Frontal cortex (tissue), 4 donors: ENCODE measurements around the gene CBX8. TPM values are rescaled to one million over a fixed set of nuclear protein-coding genes. Genes with fewer than 3 reads are reported as not detected.

ENCODE experiments used
- DNase-seq, 2 donors: peaks; one replicate each; pipeline ENCODE4 v3.0.0; 2012; ENCODE audit warnings: low spot score in 2 of 2
- FAIRE-seq: peaks from 2 replicates; lab custom pipeline; 2012; peaks lifted over from hg19 to GRCh38; lab: Jason Lieb, UNC
- total RNA-seq: library from RNA; depleted of rRNA; stranded (reverse); fragments of >200 nt; gene quantifications from one replicate; pipeline ENCODE4 v1.2.3, GENCODE V29; 2014
- donor health status: control.
- donor health status: control.
- donor health status: control.

Gene CBX8
- total RNA-seq, 1 donor from 2014 or later, result 7.7 TPM

DNA sequence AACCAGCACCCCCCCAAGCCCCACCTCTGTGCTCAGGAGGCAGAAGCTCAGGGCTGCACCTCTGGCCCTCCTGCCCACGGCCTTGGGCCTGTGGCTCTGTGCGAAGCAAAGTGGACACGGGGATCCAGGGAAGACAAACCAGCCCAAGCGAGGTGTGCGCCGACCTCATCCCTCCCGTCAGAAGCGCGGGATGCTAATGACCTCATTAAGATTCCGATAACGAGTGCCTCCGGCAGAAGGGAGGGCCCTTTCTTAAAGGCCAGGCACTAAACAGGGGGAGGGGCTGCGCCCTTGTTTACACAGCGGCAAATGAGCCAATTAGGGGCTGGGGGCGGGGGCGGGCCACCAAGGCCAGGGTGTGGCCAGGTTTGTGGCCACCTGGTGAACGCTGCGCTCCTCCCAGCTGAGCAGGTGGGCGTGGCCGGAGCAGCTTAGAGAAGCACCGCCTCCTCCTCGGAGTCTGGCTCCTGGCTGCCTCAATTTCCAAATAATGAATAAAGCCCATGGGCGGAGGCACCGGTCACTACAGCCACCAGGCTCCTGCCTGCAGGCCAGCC is 39.2 kb upstream of the CBX8 start:
- no peak for FAIRE-seq
- DNase-seq, result no peak

DNA sequence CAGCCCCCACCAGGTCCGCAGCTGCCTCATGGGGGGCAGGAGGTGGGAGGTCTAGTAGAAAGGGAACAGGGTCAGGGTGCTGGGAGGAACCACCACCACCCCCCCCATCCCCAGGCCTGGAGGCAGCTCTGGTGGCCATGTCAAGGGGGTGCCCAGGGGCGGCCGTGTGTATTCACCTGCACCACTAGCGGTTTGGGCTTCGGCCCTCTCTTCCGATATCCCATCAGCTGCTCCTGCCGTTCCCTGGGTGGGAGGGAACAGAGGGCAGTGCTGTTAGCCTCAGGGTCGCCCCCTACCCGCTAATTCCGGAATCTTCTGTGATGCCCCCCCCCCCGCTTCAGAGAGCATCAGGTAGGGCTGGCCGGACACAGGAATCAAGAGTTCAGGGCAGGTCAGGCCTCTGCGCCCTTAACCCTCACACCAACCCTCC is 38.6 kb upstream of the CBX8 start:
- DNase-seq, result no peak

DNA sequence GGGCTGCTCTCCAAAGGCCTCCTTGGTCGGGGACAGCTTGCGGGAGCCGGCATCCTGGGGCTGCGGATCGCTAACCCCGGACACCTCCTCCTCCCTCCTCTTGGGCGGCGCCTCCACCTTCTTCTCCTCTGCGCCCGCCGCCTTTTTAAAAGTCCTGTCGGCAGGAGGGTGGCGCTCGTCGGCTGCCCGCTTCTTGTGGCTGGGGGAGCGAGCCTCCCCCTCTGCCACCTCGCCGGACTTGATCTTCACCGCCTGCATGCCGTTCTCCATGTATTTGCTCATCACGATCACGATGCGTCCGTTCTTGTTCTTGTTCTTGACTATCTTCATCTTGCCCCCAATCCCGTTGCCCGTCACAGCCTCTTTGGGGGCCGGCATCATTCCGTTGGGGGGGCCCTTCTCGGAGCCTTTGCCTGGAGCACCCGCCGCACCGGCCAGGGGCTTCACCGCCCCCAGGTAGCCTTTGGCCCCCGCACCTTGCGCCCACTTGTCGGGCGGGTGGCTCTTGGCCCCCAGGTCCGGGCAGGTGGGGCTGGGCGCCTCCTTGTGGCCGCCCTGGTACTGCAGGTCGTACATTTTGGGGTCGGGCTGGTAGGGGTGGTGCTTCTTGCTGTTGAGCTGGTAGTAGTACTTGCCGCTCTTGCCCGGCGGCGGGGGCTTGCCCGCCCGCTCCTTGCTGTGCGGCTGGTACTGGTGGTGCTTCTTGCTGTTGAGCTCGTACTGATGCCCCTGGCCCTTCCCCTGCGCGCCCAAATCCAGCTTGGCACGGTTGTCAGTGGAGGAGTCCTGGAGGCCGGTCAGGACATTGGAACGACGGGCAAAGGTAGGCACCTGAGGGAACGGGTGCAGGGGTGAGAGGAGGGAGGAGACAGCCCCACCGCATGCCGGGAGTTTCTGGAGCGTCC is 37.9 kb upstream of the CBX8 start:
- FAIRE-seq (no peak), DNase-seq (no peak)

More for the DNA sequence above, 38.6 kb upstream of the CBX8 start:
- no peak for FAIRE-seq

DNA sequence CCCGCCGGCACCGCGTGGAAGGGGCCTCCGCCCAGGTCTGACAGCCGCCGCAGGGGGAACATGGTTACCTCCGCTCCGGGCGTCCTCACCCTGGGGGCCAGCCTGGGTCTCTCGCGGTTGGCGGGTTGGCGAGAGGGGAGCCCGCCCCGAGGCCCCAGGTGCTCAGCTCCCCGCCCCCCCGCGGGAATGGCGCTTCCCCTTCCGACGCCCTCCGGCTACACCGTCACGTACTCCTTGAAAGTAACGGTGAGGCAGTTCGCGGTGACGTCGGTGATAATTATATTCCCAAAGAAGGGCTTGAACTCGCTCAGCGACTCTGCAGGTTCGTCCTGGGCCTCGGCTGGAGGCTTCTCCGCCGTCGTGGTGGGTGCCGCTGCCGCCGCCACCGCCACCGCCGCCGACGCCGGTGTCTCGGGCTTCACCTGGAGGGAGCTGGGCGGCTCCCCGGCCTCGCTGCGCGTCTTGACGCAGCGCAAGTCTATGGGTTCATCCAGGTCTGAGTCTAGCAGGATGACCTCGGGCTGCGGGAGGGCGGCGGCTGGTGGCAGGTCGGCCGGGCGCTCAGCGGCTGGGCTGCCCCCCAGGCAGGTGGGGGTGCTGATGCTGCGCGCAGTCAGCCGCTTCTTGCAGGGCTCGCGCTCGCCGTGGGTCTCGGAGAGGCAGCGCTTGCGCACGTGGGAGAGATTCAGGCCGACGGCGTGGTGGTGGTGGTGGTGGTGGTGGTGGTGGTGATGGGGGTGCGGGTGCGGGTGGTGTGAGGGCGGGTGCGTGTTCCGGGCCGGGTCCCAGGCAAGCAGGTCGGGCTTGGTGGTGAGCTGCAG is 37.1 kb upstream of the CBX8 start:
- FAIRE-seq (no peak), DNase-seq (no peak)

DNA sequence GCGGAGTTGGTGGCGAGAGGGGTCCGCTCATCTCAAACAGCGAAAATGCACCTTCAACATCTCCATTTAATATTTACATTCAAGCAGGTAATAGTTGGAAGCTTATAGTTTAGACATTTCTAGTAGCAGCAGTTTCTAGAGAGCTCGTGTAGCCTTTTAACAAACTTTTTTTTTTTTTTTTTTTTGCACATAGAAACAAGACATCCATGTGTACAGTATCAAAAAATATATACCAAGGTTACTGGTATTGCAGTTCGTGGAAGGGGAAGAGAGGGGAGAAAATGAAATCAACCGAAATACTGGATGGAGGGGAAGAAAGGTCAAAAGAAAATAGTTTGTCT is 36.2 kb upstream of the CBX8 start:
- no peak for FAIRE-seq
- DNase-seq, result no peak

DNA sequence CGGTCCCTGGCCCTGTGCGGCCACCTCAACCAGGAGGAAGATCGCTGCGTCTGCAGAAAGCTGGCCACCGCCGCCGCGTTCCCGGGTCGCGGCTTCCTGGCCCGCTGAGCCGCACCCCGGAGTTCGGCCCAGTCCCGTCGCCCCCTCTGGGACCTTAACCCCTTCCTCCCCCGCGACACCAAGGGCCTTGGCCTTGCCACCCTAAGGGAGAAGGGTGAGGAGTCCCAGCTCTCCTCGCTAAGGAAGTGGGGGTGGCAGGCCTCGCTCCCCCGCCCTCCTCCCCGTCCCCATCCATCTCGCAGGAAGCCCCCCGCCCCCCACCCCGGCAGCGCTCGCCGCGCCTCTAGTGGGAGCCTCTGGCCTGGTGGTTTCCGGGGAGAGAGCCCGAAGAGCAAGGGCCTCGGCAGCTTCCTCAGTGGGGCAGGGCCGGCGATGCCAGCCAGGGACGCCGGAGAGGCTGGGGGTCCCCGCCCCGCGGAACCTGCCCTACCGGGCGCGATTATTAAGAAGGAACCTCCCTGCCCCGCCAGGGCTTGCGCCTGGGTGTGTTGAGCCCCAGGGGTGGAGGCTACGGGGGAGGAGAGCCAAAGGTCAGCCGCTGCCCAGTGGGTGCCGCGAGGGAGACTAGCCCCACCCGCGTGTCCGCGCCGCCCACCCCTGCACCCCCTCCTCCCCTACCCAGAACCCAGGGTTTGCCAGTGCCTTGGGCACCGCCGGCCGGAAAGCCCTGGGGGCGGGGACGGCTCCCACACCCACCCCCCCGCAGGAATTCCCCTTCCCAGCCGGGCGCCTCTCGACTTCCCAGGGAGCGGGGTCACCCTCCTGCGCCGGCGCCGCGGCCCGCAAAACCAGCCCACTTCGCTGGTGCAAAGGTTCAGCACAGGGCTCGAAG is 35.6 kb upstream of the CBX8 start:
- no peak for FAIRE-seq

DNA sequence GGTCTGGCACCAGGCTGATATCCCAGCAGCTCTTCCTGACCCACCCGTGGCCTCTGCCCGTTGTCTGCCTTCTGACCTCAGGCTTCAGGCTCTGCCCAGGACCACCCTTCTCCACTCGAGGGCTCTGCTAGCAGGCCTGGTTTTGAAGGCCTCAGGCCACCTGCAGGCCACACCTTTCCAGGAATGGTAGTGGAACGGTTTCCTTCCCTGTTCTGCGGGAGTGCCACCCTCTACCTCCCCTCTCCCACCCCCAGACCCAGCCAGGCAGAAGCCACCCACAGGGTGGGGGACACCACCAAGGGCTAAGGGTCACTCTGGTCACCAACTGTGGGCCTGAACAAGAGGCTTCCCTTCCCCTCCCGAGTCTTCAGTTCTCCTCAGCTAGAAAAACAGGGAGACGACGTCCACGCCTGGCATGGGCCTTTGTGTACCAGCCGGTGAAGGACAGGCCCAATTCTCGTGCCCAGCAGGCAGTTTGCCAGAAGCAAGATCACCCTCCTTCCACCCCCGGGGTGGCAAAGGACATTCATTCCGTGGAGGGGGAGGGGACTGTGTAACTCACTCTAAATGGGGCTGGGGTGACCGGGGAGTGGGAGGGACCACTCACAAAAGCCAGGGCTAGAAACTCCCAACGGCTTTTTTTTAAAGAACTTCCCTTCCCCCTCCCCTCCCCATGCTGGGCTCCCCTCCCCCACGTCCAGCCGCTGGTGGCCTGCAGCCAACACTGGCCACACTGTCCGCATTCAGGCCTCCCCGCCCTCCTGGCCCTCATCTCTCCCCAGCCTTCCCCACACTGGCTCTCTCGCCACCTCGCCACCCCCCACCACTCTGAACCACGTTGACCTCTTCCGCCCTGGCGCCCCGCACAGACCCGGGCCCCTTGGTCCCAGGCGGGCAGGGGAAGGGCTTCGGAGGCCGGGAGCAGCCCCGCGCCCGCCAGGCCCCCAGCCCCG is 34.7 kb upstream of the CBX8 start:
- FAIRE-seq, result no peak
- peak; percentile 83 to 91 for DNase-seq

More for the DNA sequence above, 35.6 kb upstream of the CBX8 start:
- peak in 1 of 2 donors; percentile 56 for DNase-seq

DNA sequence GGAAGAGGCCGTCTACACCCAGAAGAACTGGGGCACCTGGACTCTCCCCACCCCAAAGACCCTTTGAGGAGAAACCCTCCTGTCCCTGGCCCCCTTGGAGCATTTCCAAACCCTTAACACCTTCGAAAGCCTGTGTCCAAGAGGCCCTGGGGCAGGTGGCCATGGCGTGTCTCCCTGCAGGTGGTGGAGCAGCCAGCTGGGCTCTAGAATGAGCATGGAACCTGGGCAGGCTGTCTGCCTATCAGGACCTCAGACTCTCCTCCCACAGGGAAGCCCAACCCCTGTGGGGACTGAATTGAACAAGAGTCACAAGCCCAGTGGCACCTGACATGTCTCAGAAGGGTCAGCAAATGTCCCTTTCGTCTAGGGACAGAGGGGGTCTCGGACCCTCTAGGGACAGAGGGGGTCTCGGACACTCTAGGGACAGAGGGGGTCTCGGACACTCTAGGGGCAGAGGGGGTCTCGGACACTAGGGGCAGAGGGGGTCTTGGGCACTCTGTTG is 33.9 kb upstream of the CBX8 start:
- no peak for DNase-seq
- FAIRE-seq, result no peak

DNA sequence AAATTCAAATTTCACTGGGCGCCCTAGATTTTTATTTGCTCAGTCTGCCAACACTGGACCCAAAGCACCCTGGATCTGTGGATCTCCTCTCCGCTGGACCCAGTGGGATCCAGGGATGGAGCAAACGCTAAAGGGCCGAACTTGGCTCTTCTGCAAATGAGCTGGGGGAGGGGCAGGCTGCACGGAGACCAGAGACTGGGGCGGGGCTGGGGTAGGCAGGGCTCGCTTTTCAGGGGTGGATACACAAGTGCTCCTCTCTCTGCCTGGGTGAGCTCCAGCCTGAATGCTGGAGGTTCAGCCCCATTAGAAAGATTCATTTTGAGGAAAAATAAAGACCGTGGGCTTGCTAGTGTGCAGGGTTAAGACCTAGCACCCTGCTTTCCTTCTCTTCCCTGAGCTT is 33.4 kb upstream of the CBX8 start:
- FAIRE-seq (no peak), DNase-seq (no peak)

DNA sequence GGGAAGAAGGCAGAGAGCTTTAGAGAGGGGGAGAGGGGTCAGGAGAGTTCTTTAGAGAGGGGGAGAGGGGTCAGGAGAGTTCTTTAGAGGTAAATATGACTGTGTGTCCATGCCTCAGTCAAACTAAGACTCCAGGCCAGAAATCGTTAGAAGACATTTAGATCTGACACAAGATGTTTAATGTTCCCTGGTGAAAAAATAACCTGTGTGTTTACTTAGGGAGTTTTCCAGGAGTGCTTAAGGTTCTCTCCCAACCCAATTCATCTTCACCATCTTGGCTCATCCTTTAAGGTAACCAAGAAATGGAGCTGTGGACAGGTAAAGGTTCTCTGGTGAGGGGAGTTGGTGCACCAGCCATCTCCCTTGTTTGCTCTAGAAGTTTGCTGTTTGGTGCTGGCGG is 32.6 kb upstream of the CBX8 start:
- no peak for FAIRE-seq
- DNase-seq, result no peak

DNA sequence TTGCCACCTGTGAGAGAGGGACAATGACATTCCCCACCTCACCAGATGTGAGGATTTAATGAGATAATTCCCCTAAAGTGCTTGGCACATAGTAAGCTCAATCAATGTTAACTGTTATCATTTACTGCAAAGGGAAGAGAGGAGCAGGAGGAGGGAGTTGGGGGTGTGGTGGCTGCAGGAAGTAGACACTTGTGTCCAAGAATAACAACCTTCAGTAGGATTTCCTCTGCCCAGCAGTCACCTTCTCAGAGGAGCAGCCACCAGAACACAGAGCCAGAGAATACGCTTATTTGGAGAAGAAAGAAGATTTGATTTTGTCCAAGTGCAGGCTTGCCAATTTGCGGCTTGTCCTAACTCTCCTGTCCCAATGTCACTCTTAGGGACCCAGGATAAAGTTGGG is 32.1 kb upstream of the CBX8 start:
- FAIRE-seq, result no peak
- DNase-seq, result no peak

DNA sequence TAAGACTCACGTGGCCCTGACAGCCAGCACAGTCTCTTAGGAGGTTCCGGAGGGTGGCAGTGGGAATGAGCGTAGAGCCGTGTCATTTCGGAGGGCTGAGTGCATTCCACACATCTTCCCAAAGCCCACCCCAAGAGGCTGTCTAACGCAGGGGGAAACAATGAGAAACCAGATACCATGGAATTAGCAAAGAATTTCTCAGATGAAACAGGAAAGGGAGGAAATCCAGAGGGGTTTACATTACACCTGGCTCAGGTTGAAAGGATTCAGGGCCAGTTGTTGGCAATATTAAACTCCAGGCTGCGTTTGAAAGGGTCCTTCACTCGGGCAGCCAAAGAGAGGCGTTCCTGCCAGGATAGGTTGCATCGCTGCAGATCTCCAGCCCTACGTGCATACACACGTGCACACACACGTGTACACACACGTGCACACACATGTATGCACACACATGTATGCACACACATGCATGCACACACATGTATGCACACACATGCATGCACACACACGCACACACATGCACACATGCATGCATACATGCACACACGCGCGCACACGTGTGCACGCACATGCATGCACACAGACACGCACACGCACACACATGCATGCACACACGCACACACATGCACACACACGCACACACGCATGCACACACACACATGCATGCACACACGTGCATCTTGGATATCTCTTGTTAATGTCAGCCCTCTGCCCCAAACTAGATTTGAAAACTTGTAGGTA is 30.1 kb upstream of the CBX8 start:
- DNase-seq, result no peak
- no peak for FAIRE-seq

DNA sequence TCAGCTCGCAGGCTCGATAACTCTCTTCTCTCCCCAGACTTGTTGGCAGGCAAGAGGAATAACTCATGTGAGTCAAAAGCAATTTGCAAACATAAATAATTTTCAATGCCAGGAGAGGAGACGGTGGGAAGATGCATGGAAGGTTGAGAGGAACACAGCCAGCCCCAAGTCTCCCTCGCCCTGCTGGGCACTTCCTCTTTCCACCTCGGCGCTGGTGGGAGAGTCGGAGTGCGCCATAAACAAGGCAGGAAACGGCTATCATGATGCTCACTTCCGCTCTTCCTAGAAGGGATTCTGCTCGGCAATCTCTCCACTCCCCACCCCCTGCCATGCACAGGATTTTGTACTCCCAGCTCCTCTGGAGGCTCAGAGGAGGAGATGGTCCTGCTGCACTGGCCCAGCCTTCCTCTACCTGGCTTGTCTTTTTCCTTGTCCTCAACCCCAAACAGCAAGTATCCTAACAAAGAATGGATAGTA is 29.4 kb upstream of the CBX8 start:
- no peak for FAIRE-seq
- DNase-seq, result no peak

DNA sequence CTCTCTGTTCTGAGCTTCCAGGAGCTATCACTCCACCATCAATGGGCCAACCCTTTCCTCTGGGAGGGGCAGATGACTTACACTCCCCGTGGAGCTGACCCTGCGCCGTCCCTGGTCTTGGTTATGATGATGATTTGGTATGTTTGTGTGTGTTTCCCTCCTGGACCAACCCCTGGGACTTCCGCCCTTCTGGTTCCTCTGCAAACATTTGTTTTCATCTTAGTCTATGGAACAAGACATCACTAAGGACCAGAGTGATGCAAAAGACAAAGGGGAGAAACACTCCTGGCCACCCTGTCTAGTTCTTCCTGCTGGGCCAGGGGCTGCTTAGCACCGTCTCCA is 28.7 kb upstream of the CBX8 start:
- no peak for DNase-seq
- FAIRE-seq, result no peak

DNA sequence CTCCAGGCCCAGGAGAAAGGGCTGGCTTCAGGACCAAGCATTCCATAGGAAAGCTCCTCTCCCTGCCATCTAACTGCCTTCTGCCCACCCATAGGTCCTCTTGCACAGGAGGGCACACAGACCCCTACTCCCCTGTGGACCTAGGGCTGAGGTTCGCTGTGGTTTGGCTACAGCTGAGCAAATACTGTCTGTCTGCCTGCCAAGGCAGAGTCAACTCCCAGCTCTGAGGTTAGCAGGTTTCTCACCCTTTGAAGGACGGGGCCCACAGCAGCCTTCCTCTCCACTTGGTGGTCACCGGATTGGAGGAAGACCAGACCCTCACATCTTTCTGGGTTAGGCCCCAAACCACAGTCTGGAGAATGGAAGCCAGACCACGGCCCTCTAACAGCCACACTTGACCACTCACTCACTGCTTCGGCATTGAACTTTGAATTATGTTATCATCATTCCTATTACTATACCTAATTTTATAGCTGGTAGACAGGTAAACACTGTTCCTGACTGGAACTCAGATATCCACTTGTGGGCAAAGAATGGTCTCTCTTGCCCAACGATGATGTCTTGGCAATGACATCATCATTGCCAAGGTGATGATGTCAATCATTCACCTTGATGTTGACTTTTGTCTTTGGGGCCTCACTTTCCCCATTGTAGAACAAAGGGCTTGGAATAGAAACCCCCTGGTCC is 28.2 kb upstream of the CBX8 start:
- FAIRE-seq, result no peak

DNA sequence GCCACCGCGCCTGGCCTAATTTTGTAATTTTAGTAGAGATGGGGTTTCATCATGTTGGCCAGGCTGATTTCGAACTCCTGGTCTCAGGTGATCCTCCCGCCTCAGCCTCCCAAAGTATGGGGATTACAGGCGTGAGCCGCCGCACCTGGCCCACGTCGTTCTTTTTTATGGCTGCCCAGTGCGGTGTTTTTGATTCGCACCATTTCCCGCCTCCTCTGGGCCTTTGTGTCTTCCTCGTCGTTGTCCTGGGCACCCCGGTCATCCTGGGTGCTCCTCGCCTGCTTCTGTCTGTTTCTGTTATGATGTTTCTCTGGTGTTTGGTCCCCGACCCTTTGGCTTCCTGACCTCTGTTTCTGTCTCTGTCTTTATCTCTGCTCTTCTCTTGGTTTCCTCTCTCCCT is 27.4 kb upstream of the CBX8 start:
- DNase-seq (no peak), FAIRE-seq (no peak)

More for the DNA sequence above, 28.2 kb upstream of the CBX8 start:
- no peak for DNase-seq

DNA sequence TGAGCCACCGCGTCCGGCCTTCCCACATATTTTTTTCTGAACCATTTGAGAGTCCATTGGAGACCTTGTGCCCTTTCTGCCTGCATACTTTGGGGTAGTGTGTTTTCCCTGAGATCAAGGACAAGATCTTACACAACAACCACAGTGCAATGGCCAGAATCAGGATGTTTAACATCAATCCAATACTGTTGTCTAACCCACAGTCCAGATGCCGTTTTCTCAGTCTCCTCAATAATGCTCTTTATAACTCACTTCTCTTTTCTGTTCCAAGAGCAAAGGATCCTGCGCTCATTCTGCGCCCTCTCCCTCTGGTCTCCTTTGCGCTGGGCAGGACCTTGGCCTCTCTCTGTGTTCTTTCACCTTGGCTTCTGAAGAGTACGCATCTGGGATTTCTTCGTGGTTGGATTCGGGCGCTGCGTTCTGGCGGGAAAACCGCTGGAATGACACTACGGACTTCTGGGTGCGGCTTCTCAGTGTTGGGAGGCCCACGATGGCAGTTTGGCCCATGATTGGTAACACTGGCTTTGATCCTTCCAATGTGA is 25.8 kb upstream of the CBX8 start:
- FAIRE-seq (no peak), DNase-seq (no peak)
